Adrenal gland (tissue), 5 donors: ENCODE results near the gene MAP3K15.

ENCODE experiments used
- POLR2A ChIP-seq, 2 donors: fragments of 450-650 bp; IDR thresholded peaks; one replicate each; pipeline ENCODE4 v1.6.1; 2017; ENCODE audit warnings: antibody characterized with exemption in 2 of 2, mild to moderate bottlenecking in 2 of 2, moderate library complexity in 1 of 2
- TF ChIP-seq, protein P1 (sequence below), 6 experiments: fragments of 450-650 bp in 4 of 6; fragments of 200-600 bp in 2 of 6; sonication (generic) in 1 of 6; IDR thresholded peaks; 1 replicate in 5 of 6; 2 replicates in 1 of 6; pipeline versions ENCODE4 v1.5.1 to v1.8.0; 2016 to 2021; ENCODE audit warnings: antibody characterized with exemption in 6 of 6, mild to moderate bottlenecking in 2 of 6, moderate library complexity in 1 of 6
- donor health status: DM: no; HTN: no; CAD: no.

GRCh38 chrX:19443869-19444526 lies 71.3 kb downstream of the MAP3K15 start:
- TF ChIP-seq, protein P1, sequence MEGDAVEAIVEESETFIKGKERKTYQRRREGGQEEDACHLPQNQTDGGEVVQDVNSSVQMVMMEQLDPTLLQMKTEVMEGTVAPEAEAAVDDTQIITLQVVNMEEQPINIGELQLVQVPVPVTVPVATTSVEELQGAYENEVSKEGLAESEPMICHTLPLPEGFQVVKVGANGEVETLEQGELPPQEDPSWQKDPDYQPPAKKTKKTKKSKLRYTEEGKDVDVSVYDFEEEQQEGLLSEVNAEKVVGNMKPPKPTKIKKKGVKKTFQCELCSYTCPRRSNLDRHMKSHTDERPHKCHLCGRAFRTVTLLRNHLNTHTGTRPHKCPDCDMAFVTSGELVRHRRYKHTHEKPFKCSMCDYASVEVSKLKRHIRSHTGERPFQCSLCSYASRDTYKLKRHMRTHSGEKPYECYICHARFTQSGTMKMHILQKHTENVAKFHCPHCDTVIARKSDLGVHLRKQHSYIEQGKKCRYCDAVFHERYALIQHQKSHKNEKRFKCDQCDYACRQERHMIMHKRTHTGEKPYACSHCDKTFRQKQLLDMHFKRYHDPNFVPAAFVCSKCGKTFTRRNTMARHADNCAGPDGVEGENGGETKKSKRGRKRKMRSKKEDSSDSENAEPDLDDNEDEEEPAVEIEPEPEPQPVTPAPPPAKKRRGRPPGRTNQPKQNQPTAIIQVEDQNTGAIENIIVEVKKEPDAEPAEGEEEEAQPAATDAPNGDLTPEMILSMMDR (IDR thresholded peaks at IDR 0.05): no peak
- no peak for TF ChIP-seq POLR2A (IDR thresholded peaks at IDR 0.05)
